ENCODE measurements around the gene ERMARD. TPM values are rescaled to one million over a fixed set of nuclear protein-coding genes. Genes with fewer than 3 reads are reported as not detected.

The ERMARD gene
- total RNA-seq, 1 experiment from 2014 or later: 17.7 TPM

GRCh38 chr6:169805242-169805838, 53.9 kb downstream of the ERMARD start:
- Mint-ChIP-seq H3K4me1 (peaks cover 14% of the 10 kb centered on the region), H3K27ac (no peak overlapping the region), H3K36me3 (no peaks in the 10 kb centered on the region), H3K9me3 (peaks cover 6% of the 10 kb centered on the region; the same call in 1 of the 2 replicates), H3K4me3 (no peak overlapping the region), H3K27me3 (ENCODE audit: low read depth) (peaks cover 40% of the 10 kb centered on the region)
- DNase-seq (ENCODE audit: low spot score) (no peak), ATAC-seq (no peak)
- ChIA-PET CTCF (interaction anchor here (0.7 to 5.3 kb wide), 4 partner anchors 15 to 26 kb away, joined by 3 to 47 read pairs (median 24); no protein-coding TSS in a partner anchor), POLR2A (no interaction called here)
- TF ChIP-seq ZNF671 (CRISPR knock-in tag; IDR thresholded peaks at IDR 0.05) (no peak), NR2C2 (CRISPR knock-in tag; IDR thresholded peaks at IDR 0.05) (no peak), ZNF121 (CRISPR knock-in tag; IDR thresholded peaks at IDR 0.05) (no peak)

- Mint-ChIP-seq H3K27ac (no peak overlapping the region), H3K4me1 (peaks cover 12% of the 10 kb centered on the region), H3K36me3 (no peaks in the 10 kb centered on the region), H3K27me3 (ENCODE audit: low read depth) (peaks cover 40% of the 10 kb centered on the region), H3K9me3 (peaks cover 6% of the 10 kb centered on the region; the same call in 1 of the 2 replicates), H3K4me3 (no peak overlapping the region)
- ChIA-PET CTCF (interaction anchor here (2.9 to 5.3 kb wide), 2 partner anchors 17 to 25 kb away, joined by 21 to 47 read pairs; no protein-coding TSS in a partner anchor), POLR2A (interaction anchor here (1.0 kb wide), 1 partner anchor 12 kb away, joined by 3 read pairs; no protein-coding TSS in a partner anchor)
- ATAC-seq: no peak
- TF ChIP-seq ZNF416 (CRISPR knock-in tag; IDR thresholded peaks at IDR 0.05) (no peak), FOXP1 (CRISPR knock-in tag; IDR thresholded peaks at IDR 0.05; ENCODE audit: borderline replicate concordance) (no peak), FOXP4 (CRISPR knock-in tag; IDR thresholded peaks at IDR 0.05) (no peak), SMAD4 (CRISPR knock-in tag; IDR thresholded peaks at IDR 0.05) (no peak), ATF3 (CRISPR knock-in tag; conservative IDR thresholded peaks at IDR 0.05) (no peak), AFF4 (CRISPR knock-in tag; IDR thresholded peaks at IDR 0.05; ENCODE audit: borderline replicate concordance) (no peak), GRHL2 (CRISPR knock-in tag; IDR thresholded peaks at IDR 0.05; ENCODE audit: insufficient replicate concordance, severe bottlenecking) (no peak), ZNF423 (CRISPR knock-in tag; IDR thresholded peaks at IDR 0.05) (no peak), HMGXB4 (CRISPR knock-in tag; IDR thresholded peaks at IDR 0.05) (no peak), ZSCAN18 (CRISPR knock-in tag; IDR thresholded peaks at IDR 0.05) (no peak), ZNF671 (CRISPR knock-in tag; IDR thresholded peaks at IDR 0.05) (no peak), NR3C1 (CRISPR knock-in tag; conservative IDR thresholded peaks at IDR 0.05; ENCODE audit: low read depth) (no peak), RELA (CRISPR knock-in tag; IDR thresholded peaks at IDR 0.05; ENCODE audit: borderline replicate concordance) (no peak), MXD4 (CRISPR knock-in tag; IDR thresholded peaks at IDR 0.05; ENCODE audit: borderline replicate concordance) (no peak), JUN (CRISPR knock-in tag; IDR thresholded peaks at IDR 0.05) (no peak), SMAD3 (CRISPR knock-in tag; IDR thresholded peaks at IDR 0.05; ENCODE audit: borderline replicate concordance) (no peak), NFE2L1 (CRISPR knock-in tag; IDR thresholded peaks at IDR 0.05) (no peak), PRDM15 (CRISPR knock-in tag; IDR thresholded peaks at IDR 0.05) (no peak), JAZF1 (CRISPR knock-in tag; IDR thresholded peaks at IDR 0.05) (no peak)
- DNase-seq (ENCODE audit: low spot score): no peak
Observed at GRCh38 chr6:169806701-169807100, 55.3 kb downstream of the ERMARD start.

Measured in WTC11 (cell line).